GM23338 (cell line): Measurements from ENCODE around the gene MICAL1. TPM values are rescaled to one million over a fixed set of nuclear protein-coding genes. Genes with fewer than 3 reads are reported as not detected.
A peak's percentile ranks its signal among the peaks of the same experiment; 100 is the strongest.

Source experiments
- ATAC-seq: fragments of 200-7000 bp; cut with Tn5 transposase; 3 replicates; pipeline ENCODE4 v1.9.1; 2020
- DNase-seq: peaks from one replicate; pipeline ENCODE4 v3.0.0-alpha.2; 2015; ENCODE audit warnings: low spot score
- H2AFZ ChIP-seq: fragments of 200-600 bp; sonication (generic); 2 replicates; pipeline ENCODE4 v1.8.0; 2016; ENCODE audit warnings: antibody characterized with exemption, mild to moderate bottlenecking, moderate library complexity
- H3F3A ChIP-seq: fragments of 200-600 bp; sonication (generic); replicated peaks from 2 replicates; pipeline ENCODE4 v1.8.0; 2017; ENCODE audit warnings: antibody characterized with exemption, mixed run types, low read depth
- H3K27ac ChIP-seq: fragments of 200-600 bp; sonication (generic); 2 replicates; pipeline ENCODE4 v1.6.1; 2016; ENCODE audit warnings: low read depth
- H3K27me3 ChIP-seq: fragments of 200-600 bp; sonication (generic); 2 replicates; pipeline ENCODE4 v1.8.0; 2016; ENCODE audit warnings: mild to moderate bottlenecking, mixed run types, moderate library complexity; ENCODE audit not compliant: insufficient read depth
- H3K36me3 ChIP-seq: fragments of 200-600 bp; sonication (generic); 2 replicates; pipeline ENCODE4 v1.8.0; 2016; ENCODE audit warnings: mild to moderate bottlenecking; ENCODE audit not compliant: insufficient read depth
- H3K4me1 ChIP-seq: fragments of 200-600 bp; sonication (generic); 2 replicates; pipeline ENCODE4 v1.8.0; 2016; ENCODE audit warnings: mild to moderate bottlenecking, moderate library complexity; ENCODE audit not compliant: insufficient read depth
- H3K4me2 ChIP-seq: fragments of 200-600 bp; sonication (generic); 2 replicates; pipeline ENCODE4 v1.7.1; 2017; ENCODE audit warnings: mixed run types
- H3K4me3 ChIP-seq: fragments of 200-600 bp; sonication (generic); 2 replicates; pipeline ENCODE4 v1.6.1; 2016; ENCODE audit warnings: mixed run types
- H3K79me2 ChIP-seq: fragments of 200-600 bp; sonication (generic); replicated peaks from 2 replicates; pipeline ENCODE4 v1.8.0; 2017; ENCODE audit warnings: mild to moderate bottlenecking; ENCODE audit not compliant: insufficient read depth
- H3K9me2 ChIP-seq: fragments of 200-600 bp; sonication (generic); 2 replicates; pipeline ENCODE4 v1.8.0; 2017; ENCODE audit not compliant: insufficient read depth
- H4K20me1 ChIP-seq: fragments of 200-600 bp; sonication (generic); replicated peaks from 2 replicates; pipeline ENCODE4 v1.8.0; 2017; ENCODE audit warnings: mild to moderate bottlenecking; ENCODE audit not compliant: insufficient read depth
- H3K27ac Mint-ChIP-seq: 2 replicates; pipeline ENCODE4 v1.8.0; 2020; ENCODE audit warnings: inconsistent platforms, mild to moderate bottlenecking, moderate library complexity, mixed read lengths
- H3K27me3 Mint-ChIP-seq: 3 replicates; pipeline ENCODE4 v1.8.0; 2022; ENCODE audit warnings: low read depth, mild to moderate bottlenecking, moderate library complexity, mixed read lengths, inconsistent platforms; ENCODE audit not compliant: insufficient read depth, poor library complexity
- H3K36me3 Mint-ChIP-seq: 3 replicates; pipeline ENCODE4 v1.8.0; 2021; ENCODE audit warnings: low read depth, mild to moderate bottlenecking, inconsistent platforms, moderate library complexity, mixed read lengths
- H3K4me1 Mint-ChIP-seq: 3 replicates; pipeline ENCODE4 v1.8.0; 2020; ENCODE audit warnings: mild to moderate bottlenecking, inconsistent platforms, mixed read lengths
- H3K4me3 Mint-ChIP-seq: 3 replicates; pipeline ENCODE4 v1.8.0; 2021; ENCODE audit warnings: moderate library complexity, mild to moderate bottlenecking, inconsistent platforms, mixed read lengths
- H3K9me3 Mint-ChIP-seq: 3 replicates; pipeline ENCODE4 v1.8.0; 2020; ENCODE audit warnings: moderate library complexity, mild to moderate bottlenecking, inconsistent platforms, mixed read lengths
- EZH2phosphoT487 ChIP-seq: fragments of 200-600 bp; sonication (generic); IDR thresholded peaks from one replicate; pipeline ENCODE4 v1.8.1; 2018; ENCODE audit warnings: antibody characterized with exemption; ENCODE audit not compliant: unreplicated experiment
- JUNB ChIP-seq: IDR thresholded peaks from one replicate; pipeline ENCODE4 v1.6.1; 2016; ENCODE audit warnings: antibody characterized with exemption; ENCODE audit not compliant: unreplicated experiment
- NANOG ChIP-seq: IDR thresholded peaks from 2 replicates; pipeline ENCODE4 v1.6.1; 2016; ENCODE audit warnings: antibody characterized with exemption, borderline replicate concordance
- POLR2AphosphoS5 ChIP-seq: IDR thresholded peaks from 2 replicates; pipeline ENCODE4 v1.6.1; 2016; ENCODE audit warnings: antibody characterized with exemption, low read depth
- STAT1 ChIP-seq: IDR thresholded peaks from one replicate; pipeline ENCODE4 v1.6.1; 2016; ENCODE audit warnings: antibody characterized with exemption; ENCODE audit not compliant: unreplicated experiment
- ZNF331 ChIP-seq: fragments of 250-450 bp; sonication (Bioruptor Pico); IDR thresholded peaks from 2 replicates; pipeline ENCODE4 v1.5.0; 2020; ENCODE audit warnings: low read depth, mild to moderate bottlenecking, moderate library complexity
- polyA plus RNA-seq: library from polyadenylated mRNA; unstranded; fragments of >200 nt; fragmentation: Nextera tagmentation; extraction: Ambion mirVana; gene quantifications from 2 replicates; pipeline ENCODE4 v1.2.1, GENCODE V29; 2016
- total RNA-seq: library from RNA; depleted of rRNA; stranded (reverse); fragments of >200 nt; shearing (Covaris generic); gene quantifications from 2 replicates; pipeline ENCODE4 v1.2.3, GENCODE V29; 2014
- TF ChIP-seq, protein P1 (sequence below), 2 experiments: fragments of 200-600 bp in 1 of 2; sonication (generic) in 1 of 2; conservative IDR thresholded peaks; 2 replicates each; pipeline versions ENCODE4 v1.5.1 to v1.6.1; 2016 to 2017; ENCODE audit warnings: antibody characterized with exemption in 2 of 2, low read depth in 2 of 2, mild to moderate bottlenecking in 2 of 2, moderate library complexity in 1 of 2
- TF ChIP-seq, protein P2 (sequence below): IDR thresholded peaks from 2 replicates; pipeline ENCODE4 v1.6.1; 2016; ENCODE audit warnings: antibody characterized with exemption
- TF ChIP-seq, protein P3 (sequence below): IDR thresholded peaks from one replicate; pipeline ENCODE4 v1.6.1; 2018; ENCODE audit warnings: antibody characterized with exemption; ENCODE audit not compliant: unreplicated experiment

MICAL1 gene
- total and polyA plus RNA-seq, 2 experiments from 2014 or later, result 27.8 to 77.8 TPM

DNA sequence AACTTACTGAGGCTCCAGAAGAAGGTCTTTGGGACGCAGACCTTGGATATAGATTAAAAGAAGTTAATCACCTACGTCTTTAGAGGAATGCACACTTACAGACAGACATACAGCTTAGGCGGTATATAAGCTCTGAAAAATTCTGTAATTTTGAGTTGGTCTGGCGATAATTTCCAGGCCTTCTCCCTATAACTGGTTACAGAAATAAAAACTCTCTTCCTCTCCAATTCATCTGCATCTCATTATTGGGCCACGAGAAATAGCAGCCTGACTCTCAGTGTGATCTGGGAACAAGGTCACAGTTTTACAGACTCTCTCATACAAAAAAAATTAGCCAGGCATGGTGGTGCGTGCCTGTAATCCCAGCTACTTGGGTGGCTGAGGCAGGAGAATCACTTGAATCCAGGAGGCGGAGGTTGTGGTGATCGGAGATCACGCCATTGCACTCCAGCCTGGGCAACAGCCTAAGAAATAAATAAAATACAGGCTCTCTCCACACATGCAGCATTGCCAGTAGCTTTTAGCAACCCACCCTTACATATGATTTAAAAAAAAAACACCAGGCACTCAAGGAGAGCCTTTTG is 22.7 kb upstream of the MICAL1 start (continued):
- TF ChIP-seq, protein P1, sequence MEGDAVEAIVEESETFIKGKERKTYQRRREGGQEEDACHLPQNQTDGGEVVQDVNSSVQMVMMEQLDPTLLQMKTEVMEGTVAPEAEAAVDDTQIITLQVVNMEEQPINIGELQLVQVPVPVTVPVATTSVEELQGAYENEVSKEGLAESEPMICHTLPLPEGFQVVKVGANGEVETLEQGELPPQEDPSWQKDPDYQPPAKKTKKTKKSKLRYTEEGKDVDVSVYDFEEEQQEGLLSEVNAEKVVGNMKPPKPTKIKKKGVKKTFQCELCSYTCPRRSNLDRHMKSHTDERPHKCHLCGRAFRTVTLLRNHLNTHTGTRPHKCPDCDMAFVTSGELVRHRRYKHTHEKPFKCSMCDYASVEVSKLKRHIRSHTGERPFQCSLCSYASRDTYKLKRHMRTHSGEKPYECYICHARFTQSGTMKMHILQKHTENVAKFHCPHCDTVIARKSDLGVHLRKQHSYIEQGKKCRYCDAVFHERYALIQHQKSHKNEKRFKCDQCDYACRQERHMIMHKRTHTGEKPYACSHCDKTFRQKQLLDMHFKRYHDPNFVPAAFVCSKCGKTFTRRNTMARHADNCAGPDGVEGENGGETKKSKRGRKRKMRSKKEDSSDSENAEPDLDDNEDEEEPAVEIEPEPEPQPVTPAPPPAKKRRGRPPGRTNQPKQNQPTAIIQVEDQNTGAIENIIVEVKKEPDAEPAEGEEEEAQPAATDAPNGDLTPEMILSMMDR (conservative IDR thresholded peaks at IDR 0.05; ENCODE audit: low read depth in 2 of 2), result no peak

DNA sequence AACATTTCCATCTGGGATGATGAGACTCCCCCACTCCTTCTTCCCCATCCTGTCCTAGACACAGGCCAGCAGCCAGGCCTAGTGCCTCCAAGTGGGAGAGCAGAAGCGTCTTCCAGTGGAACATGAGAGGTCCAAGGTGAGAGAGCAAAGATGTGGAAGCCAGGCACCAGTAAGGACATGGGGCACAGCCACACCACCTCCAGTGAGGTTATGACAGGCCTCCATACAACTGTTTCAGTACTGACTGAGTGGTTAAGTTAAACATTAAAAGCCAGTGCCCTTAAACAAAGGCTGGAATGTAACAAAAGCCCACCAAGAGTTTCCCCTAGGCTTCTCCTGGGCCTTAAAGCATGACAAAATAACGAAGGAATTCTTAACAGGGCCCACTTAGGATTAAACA is 22.2 kb upstream of the MICAL1 start:
- peaks cover 5% of the 10 kb centered on the region for H3K27me3 Mint-ChIP-seq
- no peaks in the 10 kb centered on the region for H3K27me3 ChIP-seq
- peak overlapping the region; percentile 75; the same call in 1 of the 2 replicates for H3K4me3 ChIP-seq
- H3K4me3 Mint-ChIP-seq, result peak overlapping the region; percentile 17; the same call in 1 of the 3 replicates
- no peaks in the 10 kb centered on the region for H3F3A ChIP-seq
- H3K27ac Mint-ChIP-seq, result peak overlapping the region; percentile 76; the same call in 1 of the 2 replicates
- peaks cover 42% of the 10 kb centered on the region for H3K4me1 ChIP-seq
- peaks cover 80% of the 10 kb centered on the region for H3K36me3 Mint-ChIP-seq
- no peaks in the 10 kb centered on the region for H3K9me3 Mint-ChIP-seq
- DNase-seq, result no peak
- H3K4me1 Mint-ChIP-seq, result peaks cover 40% of the 10 kb centered on the region
- peaks cover 81% of the 10 kb centered on the region for H3K79me2 ChIP-seq
- ATAC-seq, result peak; percentile 31
- H2AFZ ChIP-seq, result no peak overlapping the region
- H4K20me1 ChIP-seq, result peaks cover 56% of the 10 kb centered on the region
- peaks cover 57% of the 10 kb centered on the region for H3K36me3 ChIP-seq
- no peaks in the 10 kb centered on the region for H3K9me2 ChIP-seq
- H3K4me2 ChIP-seq, result peak overlapping the region; percentile 81
- no peak overlapping the region for H3K27ac ChIP-seq
- no peak for TF ChIP-seq NANOG
- TF ChIP-seq, protein P1 (conservative IDR thresholded peaks at IDR 0.05; ENCODE audit: low read depth in 2 of 2), result no peak
- TF ChIP-seq POLR2AphosphoS5, result no peak
- no peak for TF ChIP-seq EZH2phosphoT487
- no peak for TF ChIP-seq JUNB
- TF ChIP-seq, protein P2, sequence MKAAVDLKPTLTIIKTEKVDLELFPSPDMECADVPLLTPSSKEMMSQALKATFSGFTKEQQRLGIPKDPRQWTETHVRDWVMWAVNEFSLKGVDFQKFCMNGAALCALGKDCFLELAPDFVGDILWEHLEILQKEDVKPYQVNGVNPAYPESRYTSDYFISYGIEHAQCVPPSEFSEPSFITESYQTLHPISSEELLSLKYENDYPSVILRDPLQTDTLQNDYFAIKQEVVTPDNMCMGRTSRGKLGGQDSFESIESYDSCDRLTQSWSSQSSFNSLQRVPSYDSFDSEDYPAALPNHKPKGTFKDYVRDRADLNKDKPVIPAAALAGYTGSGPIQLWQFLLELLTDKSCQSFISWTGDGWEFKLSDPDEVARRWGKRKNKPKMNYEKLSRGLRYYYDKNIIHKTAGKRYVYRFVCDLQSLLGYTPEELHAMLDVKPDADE, result no peak
- TF ChIP-seq, protein P3, sequence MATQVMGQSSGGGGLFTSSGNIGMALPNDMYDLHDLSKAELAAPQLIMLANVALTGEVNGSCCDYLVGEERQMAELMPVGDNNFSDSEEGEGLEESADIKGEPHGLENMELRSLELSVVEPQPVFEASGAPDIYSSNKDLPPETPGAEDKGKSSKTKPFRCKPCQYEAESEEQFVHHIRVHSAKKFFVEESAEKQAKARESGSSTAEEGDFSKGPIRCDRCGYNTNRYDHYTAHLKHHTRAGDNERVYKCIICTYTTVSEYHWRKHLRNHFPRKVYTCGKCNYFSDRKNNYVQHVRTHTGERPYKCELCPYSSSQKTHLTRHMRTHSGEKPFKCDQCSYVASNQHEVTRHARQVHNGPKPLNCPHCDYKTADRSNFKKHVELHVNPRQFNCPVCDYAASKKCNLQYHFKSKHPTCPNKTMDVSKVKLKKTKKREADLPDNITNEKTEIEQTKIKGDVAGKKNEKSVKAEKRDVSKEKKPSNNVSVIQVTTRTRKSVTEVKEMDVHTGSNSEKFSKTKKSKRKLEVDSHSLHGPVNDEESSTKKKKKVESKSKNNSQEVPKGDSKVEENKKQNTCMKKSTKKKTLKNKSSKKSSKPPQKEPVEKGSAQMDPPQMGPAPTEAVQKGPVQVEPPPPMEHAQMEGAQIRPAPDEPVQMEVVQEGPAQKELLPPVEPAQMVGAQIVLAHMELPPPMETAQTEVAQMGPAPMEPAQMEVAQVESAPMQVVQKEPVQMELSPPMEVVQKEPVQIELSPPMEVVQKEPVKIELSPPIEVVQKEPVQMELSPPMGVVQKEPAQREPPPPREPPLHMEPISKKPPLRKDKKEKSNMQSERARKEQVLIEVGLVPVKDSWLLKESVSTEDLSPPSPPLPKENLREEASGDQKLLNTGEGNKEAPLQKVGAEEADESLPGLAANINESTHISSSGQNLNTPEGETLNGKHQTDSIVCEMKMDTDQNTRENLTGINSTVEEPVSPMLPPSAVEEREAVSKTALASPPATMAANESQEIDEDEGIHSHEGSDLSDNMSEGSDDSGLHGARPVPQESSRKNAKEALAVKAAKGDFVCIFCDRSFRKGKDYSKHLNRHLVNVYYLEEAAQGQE, result no peak
- TF ChIP-seq STAT1, result no peak
- TF ChIP-seq ZNF331, result no peak
